PC-3 (cell line): Measurements from ENCODE around the gene INO80C. TPM values are rescaled to one million over a fixed set of nuclear protein-coding genes. Genes with fewer than 3 reads are reported as not detected.

Experiments
- ATAC-seq: fragments of 200-7000 bp; cut with Tn5 transposase; 2 replicates; pipeline ENCODE4 v1.9.1; 2020; ENCODE audit warnings: mild to moderate bottlenecking, moderate library complexity
- BruUV-seq: library from RNA; stranded (reverse); fragments of 400-500 nt; replicated peaks from 2 replicates; lab custom pipeline; 2021; lab: Mats Ljungman, UMichigan
- CTCF ChIA-PET: fragments of 300-600 bp; sonication (Branson Sonifier 250); formaldehyde crosslinking; loops from one replicate; lab custom pipeline; 2022; ENCODE audit warnings: antibody characterized with exemption; lab: Charles Lee
- POLR2A ChIA-PET: fragments of 300-600 bp; sonication (Branson Sonifier 250); formaldehyde crosslinking; loops from one replicate; lab custom pipeline; 2022; ENCODE audit warnings: antibody characterized with exemption; ENCODE audit not compliant: unreplicated experiment; lab: Charles Lee
- DNase-seq: peaks from one replicate; pipeline ENCODE4 v3.0.0-alpha.2; 2015
- H2AFZ ChIP-seq: fragments of 300-600 bp; sonication (generic); 2 replicates; pipeline ENCODE4 v1.6.0; 2016; ENCODE audit warnings: antibody characterized with exemption, low read length
- H3F3A ChIP-seq: fragments of 300-600 bp; sonication (generic); one replicate; pipeline ENCODE4 v1.6.0; 2017; ENCODE audit warnings: antibody characterized with exemption, low read length, control low read depth, mild to moderate bottlenecking; ENCODE audit not compliant: unreplicated experiment
- H3K27ac ChIP-seq: fragments of 300-600 bp; sonication (generic); 2 replicates; pipeline ENCODE4 v1.5.1; 2016; ENCODE audit warnings: mild to moderate bottlenecking, low read length
- H3K27me3 ChIP-seq: fragments of 300-600 bp; sonication (generic); 2 replicates; pipeline ENCODE4 v1.6.1; 2016; ENCODE audit warnings: low read length, mixed read lengths
- H3K36me3 ChIP-seq: fragments of 300-600 bp; sonication (generic); 2 replicates; pipeline ENCODE4 v1.6.1; 2016; ENCODE audit warnings: low read depth, mixed run types, low read length, mixed read lengths
- H3K4me1 ChIP-seq: fragments of 300-600 bp; sonication (generic); 2 replicates; pipeline ENCODE4 v1.5.1; 2016; ENCODE audit warnings: low read length; ENCODE audit not compliant: insufficient read depth
- H3K4me2 ChIP-seq: fragments of 300-600 bp; sonication (generic); 2 replicates; pipeline ENCODE4 v1.6.0; 2016; ENCODE audit warnings: low read length
- H3K4me3 ChIP-seq: fragments of 300-600 bp; sonication (generic); 2 replicates; pipeline ENCODE4 v1.5.1; 2016; ENCODE audit warnings: mild to moderate bottlenecking, low read length, mixed read lengths
- H3K79me2 ChIP-seq: fragments of 300-600 bp; sonication (generic); 2 replicates; pipeline ENCODE4 v1.6.1; 2017; ENCODE audit warnings: low read length, mixed read lengths
- H3K9ac ChIP-seq: fragments of 300-600 bp; sonication (generic); 2 replicates; pipeline ENCODE4 v1.6.0; 2016; ENCODE audit warnings: mild to moderate bottlenecking, low read length
- H3K9me2 ChIP-seq: fragments of 300-600 bp; sonication (generic); replicated peaks from 2 replicates; pipeline ENCODE4 v1.6.1; 2016; ENCODE audit warnings: mixed run types, low read length, mixed read lengths
- H3K9me3 ChIP-seq: fragments of 300-600 bp; sonication (generic); 2 replicates; pipeline ENCODE4 v1.6.1; 2016; ENCODE audit warnings: low read length, mixed read lengths
- H4K20me1 ChIP-seq: fragments of 300-600 bp; sonication (generic); 2 replicates; pipeline ENCODE4 v1.6.1; 2016; ENCODE audit warnings: low read length, mixed read lengths
- EZH2 ChIP-seq: fragments of 300-600 bp; sonication (generic); IDR thresholded peaks from one replicate; pipeline ENCODE4 v1.6.1; 2017; ENCODE audit warnings: antibody characterized with exemption, mild to moderate bottlenecking, low read length; ENCODE audit not compliant: unreplicated experiment
- EZH2phosphoT487 ChIP-seq: fragments of 300-600 bp; sonication (generic); IDR thresholded peaks from 2 replicates; pipeline ENCODE4 v1.6.1; 2018; ENCODE audit warnings: mild to moderate bottlenecking, antibody characterized with exemption, low read length, borderline replicate concordance
- intact Hi-C: fragments of 100-400 bp; cut with micrococcal nuclease; formaldehyde crosslinking; loops from 2 replicates; pipeline ENCODE4 v1.9.0; 2023
- total RNA-seq: library from RNA; depleted of rRNA; stranded (reverse); fragments of >200 nt; gene quantifications from 2 replicates; pipeline ENCODE4 v1.2.3, GENCODE V29; 2014
- TF ChIP-seq, protein P1 (sequence below): fragments of 300-600 bp; sonication (generic); conservative IDR thresholded peaks from 2 replicates; pipeline ENCODE4 v1.5.1; 2017; ENCODE audit warnings: antibody characterized with exemption, low read depth, mild to moderate bottlenecking, low read length

INO80C gene
- total RNA-seq, 1 experiment from 2014 or later = 6.8 TPM

DNA sequence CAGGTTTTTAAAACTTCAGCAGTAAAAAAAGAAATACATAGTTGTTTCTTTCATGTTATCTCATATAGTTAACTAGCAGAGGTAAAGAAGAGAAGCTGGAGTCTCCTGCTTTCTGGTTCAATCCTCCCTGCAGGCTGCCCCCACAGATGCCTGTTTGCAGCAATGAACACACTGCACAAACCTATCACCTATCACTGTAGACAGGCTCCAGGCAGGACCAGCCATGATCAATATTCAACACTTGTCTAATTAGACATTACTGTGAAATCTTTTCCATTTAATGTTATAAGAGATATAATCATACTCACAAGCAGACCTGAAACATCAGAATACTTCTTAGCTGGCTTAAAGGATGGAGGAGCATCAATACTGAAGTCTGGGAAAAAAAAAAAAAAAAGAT, 19.8 kb downstream of the INO80C start:
- Histone ChIP-seq H3K27ac (peak overlapping the region; percentile 98), H3K9ac (peak overlapping the region; percentile 89), H3K9me3 (no peaks in the 10 kb centered on the region), H3K4me1 (peaks cover 45% of the 10 kb centered on the region), H2AFZ (no peak overlapping the region), H3K4me2 (peak overlapping the region; percentile 68), H3K79me2 (peaks cover 29% of the 10 kb centered on the region), H3K4me3 (peak overlapping the region; percentile 48), H4K20me1 (no peaks in the 10 kb centered on the region), H3K27me3 (no peaks in the 10 kb centered on the region), H3F3A (no peaks in the 10 kb centered on the region), H3K9me2 (no peaks in the 10 kb centered on the region), H3K36me3 (no peaks in the 10 kb centered on the region)
- CTCF ChIA-PET = interaction anchor here (1.1 kb wide), 1 partner anchor 91 kb away, joined by 4 read pairs; no protein-coding TSS in a partner anchor
- TF ChIP-seq EZH2phosphoT487 = no peak
- TF ChIP-seq, protein P1, sequence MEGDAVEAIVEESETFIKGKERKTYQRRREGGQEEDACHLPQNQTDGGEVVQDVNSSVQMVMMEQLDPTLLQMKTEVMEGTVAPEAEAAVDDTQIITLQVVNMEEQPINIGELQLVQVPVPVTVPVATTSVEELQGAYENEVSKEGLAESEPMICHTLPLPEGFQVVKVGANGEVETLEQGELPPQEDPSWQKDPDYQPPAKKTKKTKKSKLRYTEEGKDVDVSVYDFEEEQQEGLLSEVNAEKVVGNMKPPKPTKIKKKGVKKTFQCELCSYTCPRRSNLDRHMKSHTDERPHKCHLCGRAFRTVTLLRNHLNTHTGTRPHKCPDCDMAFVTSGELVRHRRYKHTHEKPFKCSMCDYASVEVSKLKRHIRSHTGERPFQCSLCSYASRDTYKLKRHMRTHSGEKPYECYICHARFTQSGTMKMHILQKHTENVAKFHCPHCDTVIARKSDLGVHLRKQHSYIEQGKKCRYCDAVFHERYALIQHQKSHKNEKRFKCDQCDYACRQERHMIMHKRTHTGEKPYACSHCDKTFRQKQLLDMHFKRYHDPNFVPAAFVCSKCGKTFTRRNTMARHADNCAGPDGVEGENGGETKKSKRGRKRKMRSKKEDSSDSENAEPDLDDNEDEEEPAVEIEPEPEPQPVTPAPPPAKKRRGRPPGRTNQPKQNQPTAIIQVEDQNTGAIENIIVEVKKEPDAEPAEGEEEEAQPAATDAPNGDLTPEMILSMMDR = no peak
- TF ChIP-seq EZH2 = no peak
- intact Hi-C loops = loop anchor here (1.0 to 10.0 kb wide), 5 partner anchors 19 to 159 kb away; partner anchors contain the start of gene GALNT1
- BruUV-seq = TSS peak; percentile 71
- ATAC-seq (no peak), DNase-seq (no peak)
- POLR2A ChIA-PET = interaction anchor here (0.6 to 1.1 kb wide), 4 partner anchors 14 to 95 kb away, joined by 3 to 9 read pairs (median 3); no protein-coding TSS in a partner anchor

DNA sequence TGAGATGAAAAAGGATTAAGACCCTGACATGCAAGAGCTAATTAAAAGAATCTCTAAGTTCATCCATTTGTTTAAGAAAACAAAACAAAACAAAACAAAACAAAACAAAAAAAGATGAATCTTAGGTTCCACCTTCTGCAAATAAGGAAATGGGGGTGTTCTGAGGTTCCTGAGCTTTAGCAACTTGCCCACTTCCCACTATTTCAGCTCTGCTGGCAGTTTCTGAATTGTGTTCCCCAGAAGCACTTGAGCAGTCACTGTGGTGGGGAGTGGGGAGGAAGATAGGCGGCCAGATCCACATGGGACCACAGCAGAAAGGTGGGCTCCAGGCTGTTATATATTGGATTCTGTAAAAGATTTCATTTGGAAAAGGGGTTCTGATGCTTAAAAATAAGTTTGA, 20.3 kb downstream of the INO80C start:
- CTCF ChIA-PET = no interaction called here
- peak overlapping the region; percentile 89 for H3K9ac ChIP-seq

More for the DNA sequence above, 20.3 kb downstream of the INO80C start:
- no TSS peak for BruUV-seq
- H3F3A ChIP-seq = no peaks in the 10 kb centered on the region
- peak overlapping the region; percentile 68 for H3K4me2 ChIP-seq
- H3K27me3 ChIP-seq = no peaks in the 10 kb centered on the region
- POLR2A ChIA-PET = no interaction called here
- DNase-seq (no peak), ATAC-seq (no peak)
- no peaks in the 10 kb centered on the region for H4K20me1 ChIP-seq
- peak overlapping the region; percentile 48; the same call in 1 of the 2 replicates for H3K4me3 ChIP-seq
- peaks cover 29% of the 10 kb centered on the region for H3K79me2 ChIP-seq
- H3K9me3 ChIP-seq = no peaks in the 10 kb centered on the region
- H3K27ac ChIP-seq = peak overlapping the region; percentile 98
- intact Hi-C loops = loop anchor here (5.0 to 10.0 kb wide), 2 partner anchors 107 to 160 kb away; partner anchors contain the start of gene GALNT1
- no peaks in the 10 kb centered on the region for H3K9me2 ChIP-seq
- H2AFZ ChIP-seq = no peak overlapping the region
- TF ChIP-seq EZH2 (no peak), EZH2phosphoT487 (no peak)
- TF ChIP-seq, protein P1 = no peak
- H3K4me1 ChIP-seq = peaks cover 45% of the 10 kb centered on the region
- H3K36me3 ChIP-seq = no peaks in the 10 kb centered on the region
